Ishikawa (cell line): ENCODE measurements around the gene RIPOR3.

Source experiments
- CEBPB ChIP-seq: IDR thresholded peaks from 2 replicates; pipeline ENCODE4 v1.6.1; 2012
- CREB1 ChIP-seq: IDR thresholded peaks from 2 replicates; pipeline ENCODE4 v1.6.1; 2012; ENCODE audit warnings: low read depth
- EGR1 ChIP-seq: IDR thresholded peaks from 2 replicates; pipeline ENCODE4 v1.6.1; 2012
- EP300 ChIP-seq: IDR thresholded peaks from 2 replicates; pipeline ENCODE4 v1.6.1; 2012; ENCODE audit warnings: borderline replicate concordance
- FOXM1 ChIP-seq: IDR thresholded peaks from 2 replicates; pipeline ENCODE4 v1.6.1; 2012; ENCODE audit warnings: low read depth, borderline replicate concordance
- MAX ChIP-seq: IDR thresholded peaks from 2 replicates; pipeline ENCODE4 v1.6.1; 2012
- NFIC ChIP-seq: IDR thresholded peaks from 2 replicates; pipeline ENCODE4 v1.6.1; 2012
- RAD21 ChIP-seq: IDR thresholded peaks from 2 replicates; pipeline ENCODE4 v1.6.1; 2012; ENCODE audit warnings: low read depth
- REST ChIP-seq: IDR thresholded peaks from 2 replicates; pipeline ENCODE4 v1.6.1; 2012; ENCODE audit warnings: low read depth, mild to moderate bottlenecking
- TAF1 ChIP-seq: IDR thresholded peaks from 2 replicates; pipeline ENCODE4 v1.6.1; 2012; ENCODE audit warnings: low read depth, mild to moderate bottlenecking
- TCF12 ChIP-seq: IDR thresholded peaks from 2 replicates; pipeline ENCODE4 v1.6.1; 2012; ENCODE audit warnings: low read depth
- TEAD4 ChIP-seq: IDR thresholded peaks from 2 replicates; pipeline ENCODE4 v1.6.1; 2012
- USF1 ChIP-seq: IDR thresholded peaks from 2 replicates; pipeline ENCODE4 v1.6.1; 2012
- YY1 ChIP-seq: IDR thresholded peaks from 2 replicates; pipeline ENCODE4 v1.6.1; 2012; ENCODE audit warnings: low read depth
- ZBTB7A ChIP-seq: IDR thresholded peaks from 2 replicates; pipeline ENCODE4 v1.6.1; 2012; ENCODE audit warnings: low read depth

Gene RIPOR3

GRCh38 chr20:50558483-50558925 is 132.8 kb downstream of the RIPOR3 start:
- TF ChIP-seq EP300 (no peak), RAD21 (no peak), FOXM1 (no peak), NFIC (no peak), ZBTB7A (no peak), REST (no peak), USF1 (no peak), MAX (no peak), TCF12 (no peak), CEBPB (no peak), YY1 (no peak), EGR1 (no peak), CREB1 (no peak), TAF1 (no peak), TEAD4 (no peak)

GRCh38 chr20:50557549-50558134 is 133.7 kb downstream of the RIPOR3 start:
- TF ChIP-seq FOXM1 (no peak), EP300 (no peak), CREB1 (no peak), EGR1 (no peak), NFIC (no peak), MAX (no peak), YY1 (no peak)

GRCh38 chr20:50555662-50556061 is 135.7 kb downstream of the RIPOR3 start:
- TF ChIP-seq ZBTB7A (no peak), CREB1 (no peak), USF1 (no peak), TEAD4 (no peak), CEBPB (no peak)

- TF ChIP-seq ZBTB7A (no peak), CEBPB (no peak), TAF1 (no peak), REST (no peak), EP300 (no peak), MAX (no peak), YY1 (no peak), CREB1 (no peak), TCF12 (no peak), RAD21 (no peak), TEAD4 (no peak), FOXM1 (no peak), NFIC (no peak), EGR1 (no peak)
Measured at GRCh38 chr20:50554694-50555579, 136.4 kb downstream of the RIPOR3 start.

GRCh38 chr20:50552979-50553378 is 138.4 kb downstream of the RIPOR3 start:
- TF ChIP-seq USF1 (no peak), CREB1 (no peak), TAF1 (no peak), YY1 (no peak), REST (no peak), EP300 (no peak), RAD21 (no peak)
